ENCODE measurements around the gene AREG.

Gene AREG

DNA sequence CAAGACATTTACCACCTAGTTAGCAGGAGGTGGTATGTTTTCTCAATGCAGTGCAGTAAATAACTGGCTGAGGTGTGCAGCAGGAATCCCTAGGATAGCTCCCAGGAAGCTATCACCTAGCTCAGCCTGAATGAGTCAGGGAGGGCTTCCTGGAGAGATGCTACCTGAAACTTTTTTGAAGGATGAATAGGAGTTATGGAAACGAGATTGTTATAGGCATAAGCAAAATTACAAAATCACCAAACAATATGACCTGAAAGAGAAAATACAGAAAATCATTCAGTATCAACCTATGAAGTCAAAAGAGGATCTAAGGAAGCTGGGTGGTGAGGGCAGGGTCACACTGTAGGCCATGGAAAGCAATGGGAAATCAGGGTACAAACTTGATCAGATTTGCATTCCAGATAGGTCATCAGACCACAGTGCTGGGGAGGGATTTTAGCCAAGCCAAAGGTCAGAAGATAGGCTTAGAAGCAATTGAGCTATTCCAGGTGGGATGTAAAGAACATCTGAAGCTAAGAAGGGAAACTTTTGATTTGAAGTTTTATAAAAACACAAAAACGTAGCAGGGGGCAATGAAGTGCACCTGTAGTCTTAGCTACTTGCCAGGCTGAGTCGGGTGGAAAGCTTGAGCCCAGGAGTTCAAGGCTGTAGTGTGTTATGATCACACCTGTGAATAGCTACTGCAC, 11.3 kb downstream of the AREG start:
- in situ Hi-C loops (cut with MboI; ENCODE audit: low sequenced_read_pairs): no loop called here

DNA sequence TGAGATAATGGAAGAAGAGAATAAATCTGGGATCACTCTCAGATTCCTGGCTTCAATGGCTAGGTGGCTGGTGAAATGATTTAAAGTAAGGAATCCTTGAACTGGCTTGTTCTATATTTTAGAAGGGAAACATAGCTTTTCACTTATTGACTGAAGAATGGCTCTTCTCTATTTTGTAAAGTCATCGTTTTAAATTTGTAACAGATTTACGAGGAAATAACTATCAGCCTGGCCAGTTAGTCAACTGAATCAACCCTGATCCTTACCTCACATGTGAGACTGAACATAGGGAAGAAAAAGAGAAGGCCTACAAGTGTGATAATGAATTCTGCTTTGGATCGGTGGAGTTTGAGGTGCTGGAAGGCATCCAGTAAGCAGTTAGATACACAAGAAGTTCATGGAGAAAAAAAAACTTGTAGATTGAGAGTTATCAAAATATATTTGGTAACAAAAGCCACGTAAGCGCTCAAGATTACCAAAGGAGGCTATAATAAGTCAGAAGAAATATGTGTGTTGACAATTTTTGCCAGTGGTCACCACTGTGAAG, 12.0 kb downstream of the AREG start:
- in situ Hi-C loops (cut with MboI; ENCODE audit: low sequenced_read_pairs): no loop called here

DNA sequence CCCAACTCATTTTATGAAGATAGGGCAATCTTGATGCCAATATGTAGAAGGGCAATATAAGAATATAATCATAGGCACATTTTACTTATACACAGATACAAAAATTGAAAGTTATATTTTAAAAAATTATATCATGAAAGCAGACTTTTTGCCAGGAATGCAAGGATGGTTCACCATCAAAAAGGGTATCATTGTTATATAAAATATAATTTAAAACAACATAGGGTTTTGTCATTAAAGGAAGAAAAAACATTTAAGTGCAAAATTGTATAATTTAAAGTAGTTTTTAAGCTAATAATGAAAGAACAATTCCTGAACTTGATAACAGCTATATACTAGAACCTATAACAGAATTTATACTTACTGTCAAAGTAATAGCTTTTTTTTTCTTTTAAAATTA, 15.9 kb downstream of the AREG start:
- in situ Hi-C loops (cut with MboI; ENCODE audit: low sequenced_read_pairs): no loop called here

DNA sequence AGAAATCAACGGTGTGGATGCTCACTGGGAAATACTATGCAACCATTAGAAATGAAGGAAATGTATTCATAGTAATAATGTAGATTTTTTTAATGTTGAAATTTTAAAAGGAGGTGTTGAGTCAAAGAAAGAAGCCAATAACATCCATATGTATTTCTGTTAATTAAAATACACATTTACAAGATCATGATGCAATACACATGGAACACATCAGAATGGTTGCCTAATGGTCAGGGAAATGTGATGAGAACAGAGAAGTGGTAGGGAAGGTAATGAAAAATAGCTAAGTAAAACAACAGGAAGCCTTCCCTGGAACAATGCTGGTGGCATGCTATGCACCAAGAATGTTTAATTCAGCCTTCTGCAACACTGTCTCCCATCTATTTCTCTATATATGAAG, 18.2 kb downstream of the AREG start:
- in situ Hi-C loops (cut with MboI; ENCODE audit: low sequenced_read_pairs): no loop called here

DNA sequence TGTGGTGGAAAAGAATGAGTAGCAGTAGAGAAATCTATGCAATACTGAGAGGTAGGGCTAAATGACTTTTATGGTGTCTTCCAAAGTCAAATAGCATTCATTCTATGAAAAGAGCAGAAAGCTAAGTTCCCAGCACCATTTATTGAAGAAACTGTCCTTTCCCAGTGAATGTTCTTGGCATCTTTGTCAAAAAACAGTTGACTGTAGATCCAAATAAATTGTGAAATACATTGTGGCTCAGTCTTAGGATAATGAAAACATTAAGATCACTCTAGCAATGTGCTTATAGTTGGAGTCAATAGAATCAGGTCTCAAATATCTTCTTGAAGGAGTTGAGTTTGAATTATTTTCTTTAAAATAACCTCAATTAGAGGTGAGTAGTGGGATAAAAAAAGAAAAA, 19.4 kb downstream of the AREG start:
- in situ Hi-C loops (cut with MboI; ENCODE audit: low sequenced_read_pairs): no loop called here

DNA sequence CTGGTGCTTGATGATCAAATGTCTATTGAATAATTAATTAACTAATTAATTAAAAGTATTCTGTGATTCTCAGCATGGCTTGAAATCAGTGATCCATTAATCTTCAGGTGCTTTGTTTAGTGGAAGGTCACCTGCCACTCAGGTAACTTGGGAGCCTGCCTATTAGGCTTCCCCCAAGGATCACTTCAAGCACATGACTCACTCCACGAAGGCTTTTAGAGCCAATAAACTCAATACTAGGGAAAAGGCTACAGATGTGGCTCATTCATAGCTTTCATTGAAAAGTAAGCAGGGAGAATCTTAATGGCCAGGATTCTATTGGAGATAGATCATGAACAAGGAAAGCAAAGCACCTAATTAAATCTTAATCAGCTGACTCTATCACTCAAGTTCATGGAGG, 21.3 kb downstream of the AREG start:
- in situ Hi-C loops (cut with MboI; ENCODE audit: low sequenced_read_pairs): no loop called here

DNA sequence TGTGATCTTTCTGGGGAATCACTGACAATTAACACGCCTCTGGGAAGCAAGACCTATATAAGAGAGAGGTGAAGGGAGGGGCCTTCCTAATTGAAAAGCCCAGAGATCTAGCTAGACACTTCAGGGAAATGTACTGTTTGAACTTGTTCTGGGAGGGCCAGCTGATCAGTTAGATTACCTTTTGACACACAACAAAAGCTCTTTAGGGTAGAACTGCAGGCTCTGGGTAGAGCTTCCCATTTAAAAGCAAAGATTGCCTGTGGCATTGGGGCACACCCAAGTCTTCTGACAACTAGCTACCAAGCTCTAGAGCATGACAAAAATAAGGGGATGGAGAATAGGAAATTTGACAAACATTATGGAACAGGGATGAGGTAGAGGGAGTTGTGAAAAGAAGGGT, 26.3 kb downstream of the AREG start:
- in situ Hi-C loops (cut with MboI; ENCODE audit: low sequenced_read_pairs): no loop called here

DNA sequence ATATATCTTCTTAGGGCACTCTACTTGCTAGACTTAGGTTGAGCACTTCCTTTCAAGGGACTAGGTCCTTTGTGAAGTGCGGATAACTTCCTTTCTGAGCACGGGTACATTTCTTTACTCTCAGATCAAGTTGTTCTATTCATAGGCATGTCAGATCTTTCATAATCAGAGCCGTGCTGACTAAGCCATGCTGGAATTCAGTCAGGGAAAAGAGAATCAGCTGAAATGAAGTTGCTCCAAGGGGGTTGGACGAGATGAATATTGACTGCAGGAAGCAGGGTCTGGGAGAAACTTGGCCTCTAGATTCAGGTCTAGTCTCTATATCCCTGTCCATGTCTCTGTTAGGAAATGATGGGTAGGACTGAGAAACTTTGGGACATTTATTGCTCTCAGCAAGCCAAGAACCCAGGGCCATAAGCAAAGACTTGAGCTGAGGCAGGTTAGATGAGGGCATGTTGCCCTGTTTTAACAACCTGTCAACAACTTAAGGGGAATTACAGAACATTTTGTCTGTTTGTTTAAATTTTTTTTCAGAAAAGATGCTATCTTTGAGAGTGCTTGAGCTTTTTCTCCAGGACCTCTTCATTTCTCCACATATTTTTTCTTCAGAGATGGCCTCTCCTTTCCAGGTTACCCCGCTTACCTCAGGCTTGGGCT, 28.3 kb downstream of the AREG start:
- in situ Hi-C loops (cut with MboI; ENCODE audit: low sequenced_read_pairs): no loop called here

DNA sequence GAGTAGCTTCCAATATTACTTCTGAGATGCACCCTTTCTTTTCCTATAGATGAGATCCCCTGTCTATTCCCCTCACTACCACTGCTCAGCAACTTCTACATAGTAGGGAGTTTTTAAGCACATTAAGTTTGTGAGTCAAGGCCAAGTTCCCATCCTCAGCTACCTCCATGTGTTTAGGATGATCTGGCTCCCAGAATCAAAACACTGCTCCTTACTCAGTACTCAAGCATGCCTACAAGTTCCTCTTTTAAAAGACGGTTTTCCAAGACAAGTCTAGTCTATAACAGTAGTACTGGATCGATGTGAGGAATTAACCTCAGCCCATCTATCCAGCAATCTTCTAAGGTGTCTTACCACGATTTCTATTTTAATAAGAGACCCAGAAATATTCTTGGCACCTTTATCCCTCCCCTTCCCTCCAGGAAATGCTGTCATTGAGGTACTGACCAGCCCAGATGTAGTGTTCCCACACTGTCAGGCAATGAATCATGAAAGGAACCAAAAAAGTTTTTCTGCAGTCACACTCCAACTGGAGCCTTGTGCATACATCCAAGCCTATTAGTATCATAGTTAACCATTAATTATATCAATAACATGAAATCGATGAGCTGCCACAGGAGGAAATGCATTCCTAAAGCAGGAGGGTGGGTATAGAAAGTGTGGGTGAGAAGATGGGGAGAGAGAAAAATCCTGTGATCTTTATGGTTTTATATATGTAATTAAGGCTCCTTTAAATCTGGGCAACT, 29.6 kb downstream of the AREG start:
- in situ Hi-C loops (cut with MboI; ENCODE audit: low sequenced_read_pairs): no loop called here

DNA sequence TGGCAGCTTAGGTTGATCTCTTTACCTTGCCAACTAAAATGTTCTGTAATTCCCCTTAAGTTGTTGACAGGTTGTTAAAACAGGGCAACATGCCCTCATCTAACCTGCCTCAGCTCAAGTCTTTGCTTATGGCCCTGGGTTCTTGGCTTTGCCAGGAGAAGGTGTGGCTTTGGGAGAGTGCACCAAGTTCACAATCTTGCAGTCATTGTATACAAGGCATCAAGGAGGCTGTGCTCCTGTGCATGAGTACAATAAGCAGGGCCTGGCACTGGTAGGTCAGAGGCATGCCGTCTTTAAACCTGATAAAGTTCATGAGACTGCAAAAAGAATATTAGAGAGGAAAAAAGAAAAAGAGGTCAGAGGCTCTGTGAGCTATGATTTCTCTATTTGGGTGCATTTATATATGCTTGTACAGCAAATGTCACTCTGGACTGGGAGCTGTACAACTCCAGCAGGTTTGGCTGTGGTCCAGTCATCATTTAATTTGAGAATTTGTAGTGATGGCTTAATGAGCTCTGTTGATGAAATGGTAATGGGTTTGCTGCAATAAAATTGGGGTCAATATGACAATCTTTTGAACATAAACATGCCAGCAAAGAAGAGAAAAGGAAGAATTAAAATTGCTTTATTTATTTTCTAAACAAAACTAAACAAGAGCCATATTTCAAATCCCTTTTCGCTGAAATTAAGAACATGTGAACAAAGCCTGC, 30.3 kb downstream of the AREG start:
- in situ Hi-C loops (cut with MboI; ENCODE audit: low sequenced_read_pairs): no loop called here

DNA sequence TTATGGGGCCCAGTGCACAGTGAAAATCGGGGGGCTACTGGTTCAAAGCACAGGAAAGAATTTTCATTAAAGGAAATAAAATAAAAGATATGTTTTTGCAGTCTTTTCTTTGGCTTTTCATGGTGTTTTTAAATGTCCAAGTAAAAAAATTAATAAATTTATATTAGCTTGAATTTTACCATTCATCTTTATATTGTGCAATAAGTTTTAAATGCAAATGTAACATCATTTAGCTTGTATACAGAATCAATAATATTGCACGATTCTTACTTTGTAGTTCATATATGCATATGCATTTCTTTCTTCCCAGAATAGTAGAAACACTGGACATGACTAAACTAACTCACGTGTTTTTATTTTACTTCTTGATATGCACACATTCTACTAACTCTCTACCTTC, 31.0 kb downstream of the AREG start:
- in situ Hi-C loops (cut with MboI; ENCODE audit: low sequenced_read_pairs): no loop called here

DNA sequence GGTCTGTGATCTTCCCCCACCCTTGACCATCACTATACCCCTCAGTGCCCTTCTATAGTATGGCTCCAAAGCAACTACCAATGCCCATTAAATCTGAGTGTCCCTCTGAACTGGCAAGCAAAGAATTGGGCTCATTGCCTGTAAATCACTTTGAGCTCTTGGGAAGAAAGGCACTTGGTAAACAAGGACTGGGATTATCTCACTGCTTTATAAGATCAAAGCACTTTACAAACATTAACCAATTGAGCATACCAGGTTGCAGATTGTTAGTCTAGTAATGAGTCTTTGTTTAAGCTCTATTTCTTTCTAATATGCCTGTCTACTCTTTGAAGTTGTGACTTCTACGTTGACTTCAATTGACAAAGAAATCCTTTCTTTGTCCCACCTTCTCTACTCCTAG, 34.1 kb downstream of the AREG start:
- in situ Hi-C loops (cut with MboI; ENCODE audit: low sequenced_read_pairs): no loop called here

DNA sequence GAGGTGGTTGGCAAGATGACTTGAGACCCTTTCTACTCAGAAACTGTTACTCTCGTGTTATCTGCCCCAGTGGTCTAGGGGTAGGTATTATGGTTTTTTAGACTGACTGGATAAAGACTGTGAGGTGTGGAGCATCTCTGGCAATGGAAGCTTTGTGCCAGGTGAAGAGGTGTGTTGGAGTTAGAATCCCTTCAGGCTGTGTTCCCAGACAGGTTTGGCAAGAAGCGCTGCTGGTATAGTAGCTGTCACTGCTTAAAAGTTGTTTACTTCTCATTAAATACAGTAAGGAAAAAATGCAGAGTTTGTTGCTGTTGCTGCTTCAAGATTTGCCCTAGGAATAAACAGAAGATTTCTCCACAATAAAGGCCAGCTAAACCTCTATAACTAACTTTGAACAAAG, 35.3 kb downstream of the AREG start:
- in situ Hi-C loops (cut with MboI; ENCODE audit: low sequenced_read_pairs): no loop called here

DNA sequence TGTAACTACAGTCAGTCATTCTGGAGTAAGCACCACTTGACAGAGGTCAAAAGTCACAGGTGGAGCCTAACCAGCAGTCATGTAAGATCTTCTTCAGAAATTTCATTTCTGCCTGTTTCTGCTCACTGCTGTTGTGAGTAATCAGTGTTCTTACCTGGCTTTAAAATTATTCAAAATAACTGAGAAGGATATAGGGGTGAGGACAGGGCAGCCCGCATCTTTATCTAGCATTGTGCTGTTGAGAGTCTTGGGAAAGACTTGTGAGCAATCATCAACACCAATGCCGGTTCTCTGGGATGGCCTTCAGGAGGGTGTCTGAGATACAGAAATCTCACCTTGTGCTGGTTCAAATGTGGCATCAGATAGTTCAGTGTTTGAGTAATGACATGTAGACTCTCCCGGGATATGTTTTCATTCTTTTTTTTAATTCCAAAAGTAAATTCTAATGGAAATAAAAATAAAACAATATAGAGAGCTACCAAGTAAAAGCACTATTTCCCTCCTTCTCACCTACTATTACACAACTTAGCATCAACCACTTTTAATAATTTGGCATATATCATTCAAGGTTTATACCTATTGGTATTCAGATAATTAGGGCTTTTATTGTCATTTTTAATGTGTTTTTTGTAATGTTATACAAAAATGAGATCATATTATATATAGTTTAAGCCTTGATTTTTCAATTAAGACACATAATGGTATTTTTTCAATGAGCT, 37.1 kb downstream of the AREG start:
- in situ Hi-C loops (cut with MboI; ENCODE audit: low sequenced_read_pairs): no loop called here

DNA sequence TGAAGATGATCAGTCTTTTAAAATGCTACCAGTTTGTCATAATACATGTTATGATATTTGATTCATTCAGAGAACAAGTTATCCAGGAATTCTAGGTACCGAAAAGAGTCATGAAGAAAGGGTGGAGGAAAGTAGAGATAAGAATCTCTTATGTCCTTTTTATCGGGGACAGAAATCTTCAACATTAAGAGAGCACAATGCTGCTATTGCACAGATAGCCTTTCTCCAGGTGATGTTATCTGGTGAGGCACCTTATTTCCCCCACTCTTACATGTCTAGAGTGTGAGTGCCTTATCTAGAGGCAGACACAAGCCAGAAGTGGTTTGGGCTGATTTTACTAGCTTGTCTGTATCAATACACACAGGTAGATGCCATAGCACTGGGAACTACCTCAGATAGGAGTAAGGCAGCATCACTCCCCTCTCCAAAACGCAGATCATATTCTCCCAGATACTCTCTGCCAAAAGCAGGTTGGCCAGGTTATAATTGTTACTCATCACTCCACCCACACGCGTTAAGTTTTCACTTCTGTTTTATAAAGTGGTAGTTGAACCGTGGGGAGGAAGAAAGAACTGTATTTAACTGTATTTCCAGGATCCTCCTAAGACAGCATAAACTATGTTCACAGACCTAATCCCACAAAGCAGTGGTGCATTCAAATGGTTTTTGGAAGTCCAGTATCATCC, 38.4 kb downstream of the AREG start:
- in situ Hi-C loops (cut with MboI; ENCODE audit: low sequenced_read_pairs): no loop called here

DNA sequence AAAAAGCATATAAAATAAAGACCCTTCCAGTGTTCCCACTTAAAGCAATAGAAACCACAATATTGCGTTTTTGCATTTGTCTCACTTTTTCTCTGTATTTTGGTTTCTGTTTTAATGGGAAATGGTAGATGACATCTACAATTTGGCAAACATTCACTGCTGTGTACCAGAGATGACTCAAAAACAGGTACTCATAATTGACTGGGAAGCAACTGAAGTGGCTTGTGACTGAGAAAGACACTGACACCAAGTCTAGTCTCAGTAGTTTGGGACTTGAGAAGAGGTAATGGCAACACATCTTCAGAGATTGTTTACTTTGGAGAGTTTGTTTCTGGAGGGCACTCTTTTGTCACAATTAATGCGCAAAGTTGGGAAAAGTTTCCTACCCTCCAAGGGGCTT, 42.0 kb downstream of the AREG start:
- in situ Hi-C loops (cut with MboI; ENCODE audit: low sequenced_read_pairs): no loop called here

DNA sequence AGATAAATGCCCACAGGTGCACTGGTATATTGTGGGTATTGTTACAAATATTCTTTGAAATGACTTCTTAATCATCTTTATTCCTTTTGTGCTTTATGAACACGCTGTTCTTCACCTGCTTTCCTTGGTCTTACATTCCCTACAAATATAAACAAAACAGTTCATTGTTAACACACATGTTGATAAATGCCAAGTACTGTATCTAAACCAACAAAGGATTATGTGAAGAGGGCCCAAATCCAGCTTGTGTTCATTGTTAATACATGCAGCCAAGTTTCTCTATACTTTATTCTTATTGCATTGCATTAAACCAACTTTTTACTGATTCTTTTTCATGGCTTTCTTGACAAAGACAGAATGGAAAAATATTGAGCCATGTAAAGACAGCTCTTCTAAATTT, 42.8 kb downstream of the AREG start:
- in situ Hi-C loops (cut with MboI; ENCODE audit: low sequenced_read_pairs): no loop called here

DNA sequence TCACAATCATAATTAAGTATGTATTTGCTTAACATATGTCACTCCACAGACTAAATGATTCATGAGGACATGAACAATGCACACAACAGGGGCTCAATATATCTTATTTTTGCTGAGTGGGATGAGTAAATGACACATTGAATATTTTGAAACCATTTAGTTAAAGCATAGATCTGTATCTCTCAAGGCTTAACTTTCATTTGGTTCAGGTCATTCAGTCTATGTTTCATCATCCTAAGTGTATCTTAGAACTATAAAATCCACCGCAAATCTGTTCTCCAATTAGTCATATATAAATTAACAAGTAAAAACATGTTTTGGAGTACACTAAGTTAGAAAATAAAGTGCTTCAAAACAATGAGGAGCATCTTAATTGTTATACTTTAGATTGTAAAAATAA, 45.8 kb downstream of the AREG start:
- in situ Hi-C loops (cut with MboI; ENCODE audit: low sequenced_read_pairs): no loop called here

DNA sequence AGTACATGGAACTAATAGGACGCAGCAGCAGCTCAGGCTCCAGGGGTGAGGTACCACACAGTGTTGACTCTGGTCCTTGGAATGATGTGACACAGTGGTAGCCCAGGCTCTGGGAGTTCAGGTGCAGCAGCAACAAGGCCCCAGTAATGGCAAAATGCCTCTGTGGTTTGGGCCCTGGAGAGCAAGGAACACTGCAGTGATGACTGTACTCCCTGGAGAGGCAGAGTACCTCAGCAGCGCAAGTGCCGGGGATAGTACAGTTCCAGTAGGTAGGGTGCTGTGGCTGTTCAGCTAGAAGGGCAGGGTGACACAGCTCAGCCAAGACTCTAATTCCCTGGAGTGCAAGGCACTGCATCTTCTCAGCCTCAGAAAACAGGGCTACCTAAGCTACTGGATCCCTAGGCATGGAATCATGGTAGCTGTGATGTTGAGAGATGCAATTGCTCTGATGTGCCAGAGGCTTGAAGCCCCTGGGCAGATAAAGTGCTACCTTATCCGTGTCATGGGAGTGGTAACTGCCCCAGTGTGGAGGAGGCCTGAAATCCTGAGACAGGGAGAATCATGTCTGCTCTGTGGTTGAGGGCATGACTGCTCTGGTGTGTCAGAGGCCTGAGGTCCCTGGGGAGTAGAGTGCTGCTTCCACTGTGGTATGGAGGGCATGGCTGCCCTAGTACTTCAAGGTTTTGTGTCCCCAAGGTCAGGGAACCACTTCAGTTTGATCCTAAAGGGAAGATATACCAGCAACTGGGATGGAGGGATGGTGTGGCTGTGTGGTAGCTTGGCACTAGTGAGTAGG, 55.2 kb downstream of the AREG start:
- in situ Hi-C loops (cut with MboI; ENCODE audit: low sequenced_read_pairs): loop anchor here (25.0 kb wide), 1 partner anchor 113 kb away; no protein-coding TSS in a partner anchor

Measured in HL-60/S4 (cell line).